Cardiac muscle cell (in vitro differentiated cells and primary cell): ENCODE measurements around the gene GATA2. TPM values are rescaled to one million over a fixed set of nuclear protein-coding genes. Genes with fewer than 3 reads are reported as not detected.

Experiments used
- DNase-seq, 2 donors: peaks; one replicate each; pipeline versions ENCODE4 v3.0.0 to v3.0.0-alpha.2; 2010 to 2017; ENCODE audit warnings: low read depth in 1 of 2, low spot score in 1 of 2
- H3K27ac ChIP-seq: fragments of 200-600 bp; sonication (generic); 2 replicates; pipeline ENCODE4 v1.5.1; 2016
- H3K27me3 ChIP-seq: fragments of 200-600 bp; sonication (generic); 2 replicates; pipeline ENCODE4 v1.6.0; 2016; ENCODE audit warnings: control low read depth
- H3K36me3 ChIP-seq: fragments of 200-600 bp; sonication (generic); 2 replicates; pipeline ENCODE4 v1.5.1; 2016; ENCODE audit warnings: control low read depth
- H3K4me1 ChIP-seq: fragments of 200-600 bp; sonication (generic); 2 replicates; pipeline ENCODE4 v1.8.1; 2017; ENCODE audit warnings: low read depth, mild to moderate bottlenecking, mixed run types
- H3K4me3 ChIP-seq: fragments of 200-600 bp; sonication (generic); 2 replicates; pipeline ENCODE4 v1.5.1; 2016; ENCODE audit warnings: mild to moderate bottlenecking
- H3K9me3 ChIP-seq: fragments of 200-600 bp; sonication (generic); 2 replicates; pipeline ENCODE4 v1.5.1; 2017; ENCODE audit warnings: low read depth, mild to moderate bottlenecking, control low read depth
- polyA plus RNA-seq: library from polyadenylated mRNA; unstranded; fragments of >200 nt; fragmentation: Nextera tagmentation; extraction: Ambion mirVana; gene quantifications from 2 replicates; pipeline ENCODE4 v1.2.1, GENCODE V29; 2016
- total RNA-seq: library from RNA; depleted of rRNA; stranded (reverse); fragments of >200 nt; gene quantifications from 2 replicates; pipeline ENCODE4 v1.2.3, GENCODE V29; 2016
- TF ChIP-seq, protein P1 (sequence below): IDR thresholded peaks from 2 replicates; pipeline ENCODE4 v1.5.1; 2012; ENCODE audit warnings: low read depth, mild to moderate bottlenecking, low read length

The GATA2 gene
- total and polyA plus RNA-seq, 2 experiments from 2014 or later: 15.2 to 18.3 TPM

- H3K4me3 ChIP-seq: no peak overlapping the region
- H3K27me3 ChIP-seq: peaks cover 21% of the 10 kb centered on the region
- no peak for DNase-seq
- no peaks in the 10 kb centered on the region for H3K36me3 ChIP-seq
- TF ChIP-seq, protein P1, sequence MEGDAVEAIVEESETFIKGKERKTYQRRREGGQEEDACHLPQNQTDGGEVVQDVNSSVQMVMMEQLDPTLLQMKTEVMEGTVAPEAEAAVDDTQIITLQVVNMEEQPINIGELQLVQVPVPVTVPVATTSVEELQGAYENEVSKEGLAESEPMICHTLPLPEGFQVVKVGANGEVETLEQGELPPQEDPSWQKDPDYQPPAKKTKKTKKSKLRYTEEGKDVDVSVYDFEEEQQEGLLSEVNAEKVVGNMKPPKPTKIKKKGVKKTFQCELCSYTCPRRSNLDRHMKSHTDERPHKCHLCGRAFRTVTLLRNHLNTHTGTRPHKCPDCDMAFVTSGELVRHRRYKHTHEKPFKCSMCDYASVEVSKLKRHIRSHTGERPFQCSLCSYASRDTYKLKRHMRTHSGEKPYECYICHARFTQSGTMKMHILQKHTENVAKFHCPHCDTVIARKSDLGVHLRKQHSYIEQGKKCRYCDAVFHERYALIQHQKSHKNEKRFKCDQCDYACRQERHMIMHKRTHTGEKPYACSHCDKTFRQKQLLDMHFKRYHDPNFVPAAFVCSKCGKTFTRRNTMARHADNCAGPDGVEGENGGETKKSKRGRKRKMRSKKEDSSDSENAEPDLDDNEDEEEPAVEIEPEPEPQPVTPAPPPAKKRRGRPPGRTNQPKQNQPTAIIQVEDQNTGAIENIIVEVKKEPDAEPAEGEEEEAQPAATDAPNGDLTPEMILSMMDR: no peak
- H3K27ac ChIP-seq: no peak overlapping the region
- H3K9me3 ChIP-seq: no peaks in the 10 kb centered on the region
- no peaks in the 10 kb centered on the region for H3K4me1 ChIP-seq
Observed at GRCh38 chr3:128464702-128465101, 28.3 kb downstream of the GATA2 start.

DNA sequence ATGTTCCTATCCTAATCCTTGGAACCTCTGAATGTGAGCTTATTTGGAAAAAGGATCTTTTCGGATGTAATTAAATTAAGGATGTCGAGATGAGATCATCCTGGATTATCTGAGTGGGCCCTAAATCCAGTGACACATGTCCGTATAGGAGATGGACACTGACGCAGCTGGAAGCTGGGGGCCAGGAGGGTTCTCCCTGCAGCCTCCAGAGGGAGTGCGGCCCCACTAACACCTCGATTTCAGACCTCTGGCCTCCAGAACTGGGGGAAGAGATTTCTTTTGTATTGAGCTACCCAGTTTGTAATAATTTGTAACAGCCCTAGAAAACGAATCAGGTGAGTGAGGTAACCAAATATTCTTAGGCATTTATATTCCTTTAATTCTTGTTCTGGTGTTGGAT is 28.8 kb downstream of the GATA2 start:
- Histone ChIP-seq H3K36me3 (no peaks in the 10 kb centered on the region), H3K27ac (no peak overlapping the region), H3K9me3 (no peaks in the 10 kb centered on the region), H3K27me3 (peaks cover 21% of the 10 kb centered on the region), H3K4me3 (no peak overlapping the region), H3K4me1 (no peaks in the 10 kb centered on the region)
- DNase-seq: no peak
- TF ChIP-seq, protein P1: peak; percentile 20

- no peaks in the 10 kb centered on the region for H3K9me3 ChIP-seq
- no peak overlapping the region for H3K27ac ChIP-seq
- H3K36me3 ChIP-seq: no peaks in the 10 kb centered on the region
- TF ChIP-seq, protein P1: no peak
- H3K27me3 ChIP-seq: peaks cover 21% of the 10 kb centered on the region
- H3K4me3 ChIP-seq: no peak overlapping the region
- no peaks in the 10 kb centered on the region for H3K4me1 ChIP-seq
- DNase-seq: no peak
Observed at GRCh38 chr3:128463771-128464170, 29.2 kb downstream of the GATA2 start.

DNA sequence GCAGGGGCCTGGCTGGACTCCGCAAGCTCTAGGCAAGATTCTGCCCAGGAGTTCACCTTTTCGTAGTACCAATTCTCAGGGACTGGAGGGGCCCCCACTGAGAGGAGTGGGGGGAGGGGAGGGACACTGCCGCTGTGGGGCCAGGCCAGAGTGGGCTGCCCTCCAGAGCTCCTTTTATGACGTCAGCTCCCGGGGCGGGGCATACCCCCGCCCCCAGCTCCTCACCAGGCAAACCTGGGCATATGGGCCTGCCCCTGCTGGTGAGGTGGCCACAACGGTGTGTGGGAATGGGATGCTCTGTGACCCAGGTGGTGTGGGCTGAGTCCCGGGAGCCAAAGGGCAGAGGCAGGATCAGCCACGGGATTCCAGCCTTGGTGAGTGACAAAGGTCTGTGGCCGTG is 29.6 kb downstream of the GATA2 start:
- Histone ChIP-seq H3K4me1 (no peaks in the 10 kb centered on the region), H3K4me3 (no peak overlapping the region), H3K9me3 (no peaks in the 10 kb centered on the region), H3K27ac (no peak overlapping the region), H3K36me3 (no peaks in the 10 kb centered on the region), H3K27me3 (peaks cover 21% of the 10 kb centered on the region)
- DNase-seq: no peak
- TF ChIP-seq, protein P1: no peak

- H3K27me3 ChIP-seq: peaks cover 21% of the 10 kb centered on the region
- no peaks in the 10 kb centered on the region for H3K36me3 ChIP-seq
- no peaks in the 10 kb centered on the region for H3K9me3 ChIP-seq
- H3K27ac ChIP-seq: no peak overlapping the region
- H3K4me3 ChIP-seq: no peak overlapping the region
- H3K4me1 ChIP-seq: no peaks in the 10 kb centered on the region
- TF ChIP-seq, protein P1: no peak
- no peak for DNase-seq
Observed at GRCh38 chr3:128462931-128463330, 30.1 kb downstream of the GATA2 start.
